Mesothelial cell of epicardium (in vitro differentiated cells): ENCODE data around the gene TMEM33. TPM values are rescaled to one million over a fixed set of nuclear protein-coding genes. Genes with fewer than 3 reads are reported as not detected.

Experiments used
- DNase-seq, 2 experiments: peaks; one replicate each; pipeline ENCODE4 v3.0.0; 2021; ENCODE audit warnings: low spot score in 2 of 2; ENCODE audit not compliant: unreplicated experiment in 2 of 2
- H3K27ac Mint-ChIP-seq: 2 replicates; pipeline ENCODE4 v1.8.0; 2021; ENCODE audit warnings: mixed read lengths
- H3K27me3 Mint-ChIP-seq: 2 replicates; pipeline ENCODE4 v1.8.0; 2021; ENCODE audit warnings: low read depth, mixed read lengths
- H3K36me3 Mint-ChIP-seq: 2 replicates; pipeline ENCODE4 v1.8.0; 2021; ENCODE audit warnings: mixed read lengths
- H3K4me1 Mint-ChIP-seq: 2 replicates; pipeline ENCODE4 v1.8.0; 2021; ENCODE audit warnings: mixed read lengths
- H3K4me3 Mint-ChIP-seq: 2 replicates; pipeline ENCODE4 v1.8.0; 2021; ENCODE audit warnings: mild to moderate bottlenecking, moderate library complexity, mixed read lengths
- H3K9me3 Mint-ChIP-seq: 2 replicates; pipeline ENCODE4 v1.8.0; 2021; ENCODE audit warnings: mixed read lengths
- total RNA-seq: library from RNA; stranded (reverse); gene quantifications from 3 replicates; pipeline ENCODE4 v1.2.1, GENCODE V29; 2021
- TF ChIP-seq, protein P1 (sequence below): fragments of 200-600 bp; sonication (generic); IDR thresholded peaks from one replicate; pipeline ENCODE4 v1.5.0; 2021; ENCODE audit warnings: antibody characterized with exemption; ENCODE audit not compliant: unreplicated experiment

Gene TMEM33
- total RNA-seq, 1 donor from 2014 or later: 49.5 TPM

DNA sequence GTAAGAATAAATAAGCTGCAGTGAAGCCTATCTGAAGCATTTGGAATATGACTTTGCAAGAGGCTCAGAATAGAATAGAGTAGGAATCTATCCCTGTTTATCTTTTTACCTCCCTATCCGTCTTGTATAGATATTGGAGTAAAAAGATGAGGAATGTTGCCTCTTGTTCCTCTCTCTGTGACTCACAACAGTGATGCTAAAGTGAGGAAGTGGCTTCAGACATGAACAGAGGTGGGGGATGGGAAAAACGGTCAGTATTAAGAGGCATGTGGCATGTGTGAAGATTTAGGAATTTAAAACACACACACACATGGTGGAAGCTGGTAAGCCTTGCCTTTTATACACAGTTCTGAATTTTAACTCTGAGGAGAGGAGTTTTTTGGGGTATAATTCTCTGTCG lies 42.5 kb downstream of the TMEM33 start:
- TF ChIP-seq, protein P1, sequence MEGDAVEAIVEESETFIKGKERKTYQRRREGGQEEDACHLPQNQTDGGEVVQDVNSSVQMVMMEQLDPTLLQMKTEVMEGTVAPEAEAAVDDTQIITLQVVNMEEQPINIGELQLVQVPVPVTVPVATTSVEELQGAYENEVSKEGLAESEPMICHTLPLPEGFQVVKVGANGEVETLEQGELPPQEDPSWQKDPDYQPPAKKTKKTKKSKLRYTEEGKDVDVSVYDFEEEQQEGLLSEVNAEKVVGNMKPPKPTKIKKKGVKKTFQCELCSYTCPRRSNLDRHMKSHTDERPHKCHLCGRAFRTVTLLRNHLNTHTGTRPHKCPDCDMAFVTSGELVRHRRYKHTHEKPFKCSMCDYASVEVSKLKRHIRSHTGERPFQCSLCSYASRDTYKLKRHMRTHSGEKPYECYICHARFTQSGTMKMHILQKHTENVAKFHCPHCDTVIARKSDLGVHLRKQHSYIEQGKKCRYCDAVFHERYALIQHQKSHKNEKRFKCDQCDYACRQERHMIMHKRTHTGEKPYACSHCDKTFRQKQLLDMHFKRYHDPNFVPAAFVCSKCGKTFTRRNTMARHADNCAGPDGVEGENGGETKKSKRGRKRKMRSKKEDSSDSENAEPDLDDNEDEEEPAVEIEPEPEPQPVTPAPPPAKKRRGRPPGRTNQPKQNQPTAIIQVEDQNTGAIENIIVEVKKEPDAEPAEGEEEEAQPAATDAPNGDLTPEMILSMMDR: no peak
- Mint-ChIP-seq H3K4me1 (no peaks in the 10 kb centered on the region), H3K27me3 (peaks cover 8% of the 10 kb centered on the region), H3K36me3 (no peaks in the 10 kb centered on the region), H3K27ac (no peak overlapping the region), H3K4me3 (no peak overlapping the region), H3K9me3 (no peaks in the 10 kb centered on the region)
- DNase-seq: no peak

DNA sequence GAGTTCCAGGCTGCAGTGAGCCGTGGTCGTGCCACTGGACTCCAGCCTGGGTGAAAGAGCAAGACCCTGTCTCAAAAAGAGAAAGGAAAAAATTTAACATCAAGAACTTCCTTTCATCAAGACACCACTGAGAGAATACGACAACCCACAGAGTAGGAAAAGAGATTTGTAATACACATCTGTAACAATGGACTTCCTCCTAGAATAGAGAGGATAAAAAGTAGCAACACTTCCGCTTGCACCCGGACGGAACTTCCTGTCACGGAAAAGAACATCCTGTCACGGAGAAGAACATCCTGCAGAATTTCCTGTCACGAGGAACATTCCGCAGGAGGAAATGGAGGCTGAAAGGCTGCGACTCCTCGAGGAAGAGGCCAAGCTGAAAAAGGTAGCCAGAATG lies 46.2 kb downstream of the TMEM33 start, which contains the start of gene DCAF4L1:
TSS of gene DCAF4L1 (plus strand) at position 301 of the 400 bp plus-strand sequence. CDS start at position 338, 37 bp downstream.
- TF ChIP-seq, protein P1: no peak
- no peak within 1 kb of the TSS for H3K4me3 Mint-ChIP-seq

DNA sequence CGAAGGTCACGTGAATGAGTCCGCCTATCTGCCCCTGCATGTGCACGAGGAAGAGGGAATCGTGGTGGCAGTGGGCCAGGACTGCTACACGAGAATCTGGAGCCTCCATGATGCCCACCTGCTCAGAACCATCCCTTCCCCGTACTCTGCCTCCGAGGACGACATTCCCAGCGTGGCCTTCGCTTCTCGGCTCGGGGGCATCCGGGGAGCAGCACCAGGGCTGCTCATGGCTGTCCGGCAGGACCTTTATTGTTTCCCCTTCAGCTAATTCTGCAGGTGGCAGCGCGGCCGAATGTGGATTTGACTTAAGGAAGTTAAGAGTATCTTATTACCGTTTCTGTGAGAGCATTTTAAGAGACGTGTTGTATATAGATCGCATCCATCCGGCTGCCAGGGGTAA lies 47.5 kb downstream of the TMEM33 start:
- no peaks in the 10 kb centered on the region for H3K4me1 Mint-ChIP-seq
- H3K36me3 Mint-ChIP-seq: no peaks in the 10 kb centered on the region
- no peak overlapping the region for H3K27ac Mint-ChIP-seq
- TF ChIP-seq, protein P1: no peak
- no peak for DNase-seq
- no peak overlapping the region for H3K4me3 Mint-ChIP-seq
- no peaks in the 10 kb centered on the region for H3K9me3 Mint-ChIP-seq
- H3K27me3 Mint-ChIP-seq: peaks cover 3% of the 10 kb centered on the region

More for the DNA sequence above, 46.2 kb downstream of the TMEM33 start, which contains the start of gene DCAF4L1:
- Mint-ChIP-seq H3K4me1 (no peaks in the 10 kb centered on the region), H3K9me3 (no peaks in the 10 kb centered on the region), H3K27ac (no peak within 1 kb of the TSS), H3K36me3 (no peaks in the 10 kb centered on the region), H3K27me3 (peaks cover 3% of the 10 kb centered on the region)
- no peak for DNase-seq

DNA sequence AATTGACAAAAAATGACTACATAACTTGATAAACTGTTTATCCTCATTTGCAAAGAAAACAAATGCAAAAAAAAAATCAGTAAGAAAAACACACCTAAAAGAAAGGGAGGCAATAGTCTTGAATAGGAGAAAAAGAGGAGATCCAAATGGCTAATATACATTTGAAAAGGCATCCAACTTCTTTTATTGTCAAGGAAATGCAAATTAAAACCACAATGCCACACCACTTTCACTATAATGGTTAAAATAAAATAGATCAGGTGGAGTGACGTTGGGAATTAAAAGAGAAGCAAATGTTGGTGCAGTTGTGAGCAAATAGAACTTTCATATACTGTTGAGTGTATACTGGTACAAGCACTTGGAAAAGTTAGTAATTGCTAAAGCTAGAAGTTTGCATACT lies 49.9 kb downstream of the TMEM33 start:
- H3K27ac Mint-ChIP-seq: no peak overlapping the region
- no peaks in the 10 kb centered on the region for H3K36me3 Mint-ChIP-seq
- peaks cover 3% of the 10 kb centered on the region for H3K27me3 Mint-ChIP-seq
- DNase-seq: no peak
- H3K9me3 Mint-ChIP-seq: no peaks in the 10 kb centered on the region
- H3K4me1 Mint-ChIP-seq: peaks cover 11% of the 10 kb centered on the region
- TF ChIP-seq, protein P1: no peak
- no peak overlapping the region for H3K4me3 Mint-ChIP-seq

DNA sequence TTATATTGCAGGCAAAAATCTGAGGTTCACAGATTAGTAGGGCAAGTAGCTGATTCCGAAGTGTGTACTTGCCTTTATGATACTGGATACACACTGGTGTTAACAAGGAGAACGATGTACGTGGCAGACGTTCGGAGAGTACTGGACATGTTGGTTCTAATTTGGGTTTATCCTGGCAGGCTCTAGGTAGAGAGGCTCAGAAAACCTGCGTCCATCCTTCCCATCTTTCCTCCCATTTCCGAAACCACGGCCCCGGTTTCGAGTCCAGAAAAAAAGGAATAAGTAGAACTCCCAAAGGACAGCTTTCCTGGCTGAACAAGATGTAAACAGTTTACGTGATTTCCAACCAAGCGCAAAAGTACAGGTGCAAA lies 54.8 kb downstream of the TMEM33 start:
- H3K36me3 Mint-ChIP-seq: no peaks in the 10 kb centered on the region
- peaks cover 27% of the 10 kb centered on the region for H3K4me1 Mint-ChIP-seq
- H3K27me3 Mint-ChIP-seq: no peaks in the 10 kb centered on the region
- H3K27ac Mint-ChIP-seq: peak overlapping the region; percentile 99
- H3K9me3 Mint-ChIP-seq: no peaks in the 10 kb centered on the region
- H3K4me3 Mint-ChIP-seq: peak overlapping the region; percentile 100
- TF ChIP-seq, protein P1: no peak
- DNase-seq: no peak
